Caco-2 (cell line): Measurements from ENCODE around the gene TRPT1. TPM values are rescaled to one million over a fixed set of nuclear protein-coding genes. Genes with fewer than 3 reads are reported as not detected.

Experiments
- BruUV-seq: library from RNA; stranded (reverse); fragments of 400-500 nt; replicated peaks from 2 replicates; lab custom pipeline; 2021; lab: Mats Ljungman, UMichigan
- CTCF ChIA-PET: fragments of 300-600 bp; sonication (Branson Sonifier 250); formaldehyde crosslinking; loops from one replicate; lab custom pipeline; 2022; ENCODE audit warnings: antibody characterized with exemption; lab: Charles Lee
- POLR2A ChIA-PET: fragments of 300-600 bp; sonication (Branson Sonifier 250); formaldehyde crosslinking; loops from one replicate; lab custom pipeline; 2022; ENCODE audit warnings: antibody characterized with exemption; lab: Charles Lee
- DNase-seq, 2 experiments: peaks; one replicate each; pipeline versions ENCODE4 v3.0.0 to v3.0.0-alpha.2; 2020 to 2022
- H3K27me3 ChIP-seq: replicated peaks from 2 replicates; pipeline ENCODE4 v1.6.0; 2011; ENCODE audit warnings: low read length; ENCODE audit not compliant: control insufficient read depth, insufficient read depth
- H3K36me3 ChIP-seq: 2 replicates; pipeline ENCODE4 v1.5.1; 2011; ENCODE audit warnings: low read length; ENCODE audit not compliant: control insufficient read depth, insufficient read depth
- H3K4me1 ChIP-seq: fragments of 250-450 bp; sonication (Bioruptor Pico); 2 replicates; pipeline ENCODE4 v1.5.1; 2020; ENCODE audit warnings: mild to moderate bottlenecking
- H3K4me3 ChIP-seq: 2 replicates; pipeline ENCODE4 v1.5.1; 2011; ENCODE audit warnings: low read depth, mild to moderate bottlenecking, control low read depth, low read length
- H3K9me3 ChIP-seq: fragments of 250-450 bp; sonication (Bioruptor Pico); 2 replicates; pipeline ENCODE4 v1.5.1; 2020; ENCODE audit warnings: mild to moderate bottlenecking, moderate library complexity
- H3K27ac Mint-ChIP-seq: one replicate; pipeline ENCODE4 v1.8.0; 2022; ENCODE audit warnings: mixed read lengths; ENCODE audit not compliant: unreplicated experiment
- H3K27me3 Mint-ChIP-seq: one replicate; pipeline ENCODE4 v1.8.0; 2022; ENCODE audit warnings: mixed read lengths; ENCODE audit not compliant: insufficient read depth, unreplicated experiment
- H3K36me3 Mint-ChIP-seq: one replicate; pipeline ENCODE4 v1.8.0; 2022; ENCODE audit warnings: mild to moderate bottlenecking, mixed read lengths; ENCODE audit not compliant: insufficient read depth, unreplicated experiment
- H3K4me1 Mint-ChIP-seq: one replicate; pipeline ENCODE4 v1.8.0; 2022; ENCODE audit warnings: low read depth, mixed read lengths; ENCODE audit not compliant: unreplicated experiment
- H3K4me3 Mint-ChIP-seq: one replicate; pipeline ENCODE4 v1.8.0; 2022; ENCODE audit warnings: mild to moderate bottlenecking, moderate library complexity, mixed read lengths; ENCODE audit not compliant: unreplicated experiment
- H3K9me3 Mint-ChIP-seq: one replicate; pipeline ENCODE4 v1.8.0; 2022; ENCODE audit warnings: mixed read lengths; ENCODE audit not compliant: unreplicated experiment
- intact Hi-C: fragments of 100-400 bp; cut with micrococcal nuclease; formaldehyde crosslinking; loops from one replicate; pipeline ENCODE4 v1.10.0; 2022; ENCODE audit not compliant: unreplicated experiment
- total RNA-seq: library from RNA; stranded (reverse); gene quantifications from 2 replicates; pipeline ENCODE4 v1.2.3, GENCODE V29; 2022
- TF ChIP-seq, protein P1 (sequence below), 2 experiments: fragments of 200-600 bp in 1 of 2; IDR thresholded peaks; 1 replicate in 1 of 2; 2 replicates in 1 of 2; pipeline versions ENCODE4 v1.5.1 to v1.8.0; 2011 to 2022; ENCODE audit warnings: antibody characterized with exemption in 1 of 2, control low read depth in 1 of 2, inconsistent platforms in 1 of 2, low read depth in 1 of 2, low read length in 1 of 2, mild to moderate bottlenecking in 1 of 2, moderate library complexity in 1 of 2; ENCODE audit not compliant: insufficient read depth in 1 of 2, severe bottlenecking in 1 of 2, unreplicated experiment in 1 of 2

The TRPT1 gene
- total RNA-seq, 1 experiment from 2014 or later, result 32.1 TPM

DNA sequence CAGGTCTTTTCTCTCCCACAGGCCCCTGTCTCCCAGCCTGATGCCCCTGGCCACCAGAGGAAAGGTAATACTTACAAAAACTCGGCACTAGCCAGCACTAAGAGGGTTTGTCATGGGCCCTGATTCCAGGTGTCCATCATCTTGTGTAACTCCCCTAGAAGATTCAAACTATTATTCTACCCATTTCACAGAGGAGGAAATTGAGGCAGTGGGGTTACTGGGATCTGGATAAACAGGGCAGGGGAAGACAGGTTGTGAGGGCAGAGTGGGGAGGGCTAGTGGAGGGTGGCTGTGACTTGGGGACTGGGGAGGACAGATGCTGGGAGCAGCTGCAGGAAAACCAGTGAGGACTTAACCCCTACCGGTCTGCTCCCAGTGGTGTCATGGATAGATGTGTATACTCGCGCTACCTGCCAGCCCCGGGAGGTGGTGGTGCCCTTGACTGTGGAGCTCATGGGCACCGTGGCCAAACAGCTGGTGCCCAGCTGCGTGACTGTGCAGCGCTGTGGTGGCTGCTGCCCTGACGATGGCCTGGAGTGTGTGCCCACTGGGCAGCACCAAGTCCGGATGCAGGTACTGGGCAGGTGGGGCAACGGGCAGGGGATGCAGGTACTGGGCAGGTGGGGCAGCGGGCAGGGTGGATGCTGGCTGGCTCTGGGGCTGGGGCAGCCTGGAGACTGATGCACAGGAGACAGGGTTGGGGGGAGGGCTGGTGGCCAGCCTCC is 9.6 kb upstream of the TRPT1 start:
- H3K27me3 ChIP-seq, result no peaks in the 10 kb centered on the region
- peaks cover 25% of the 10 kb centered on the region for H3K4me1 ChIP-seq
- Mint-ChIP-seq H3K27me3 (no peaks in the 10 kb centered on the region), H3K27ac (peak overlapping the region; percentile 27), H3K36me3 (peaks cover 31% of the 10 kb centered on the region), H3K4me3 (peak overlapping the region; percentile 78), H3K4me1 (peaks cover 8% of the 10 kb centered on the region), H3K9me3 (no peaks in the 10 kb centered on the region)
- POLR2A ChIA-PET, result no interaction called here
- TF ChIP-seq, protein P1, sequence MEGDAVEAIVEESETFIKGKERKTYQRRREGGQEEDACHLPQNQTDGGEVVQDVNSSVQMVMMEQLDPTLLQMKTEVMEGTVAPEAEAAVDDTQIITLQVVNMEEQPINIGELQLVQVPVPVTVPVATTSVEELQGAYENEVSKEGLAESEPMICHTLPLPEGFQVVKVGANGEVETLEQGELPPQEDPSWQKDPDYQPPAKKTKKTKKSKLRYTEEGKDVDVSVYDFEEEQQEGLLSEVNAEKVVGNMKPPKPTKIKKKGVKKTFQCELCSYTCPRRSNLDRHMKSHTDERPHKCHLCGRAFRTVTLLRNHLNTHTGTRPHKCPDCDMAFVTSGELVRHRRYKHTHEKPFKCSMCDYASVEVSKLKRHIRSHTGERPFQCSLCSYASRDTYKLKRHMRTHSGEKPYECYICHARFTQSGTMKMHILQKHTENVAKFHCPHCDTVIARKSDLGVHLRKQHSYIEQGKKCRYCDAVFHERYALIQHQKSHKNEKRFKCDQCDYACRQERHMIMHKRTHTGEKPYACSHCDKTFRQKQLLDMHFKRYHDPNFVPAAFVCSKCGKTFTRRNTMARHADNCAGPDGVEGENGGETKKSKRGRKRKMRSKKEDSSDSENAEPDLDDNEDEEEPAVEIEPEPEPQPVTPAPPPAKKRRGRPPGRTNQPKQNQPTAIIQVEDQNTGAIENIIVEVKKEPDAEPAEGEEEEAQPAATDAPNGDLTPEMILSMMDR (IDR thresholded peaks at IDR 0.05; ENCODE audit: insufficient read depth in 1 of 2, low read depth in 1 of 2, low read length in 1 of 2, severe bottlenecking in 1 of 2, unreplicated experiment in 1 of 2), result no peak
- intact Hi-C loops, result no loop called here
- peak overlapping the region; percentile 77 for H3K4me3 ChIP-seq
- peaks cover 2% of the 10 kb centered on the region for H3K36me3 ChIP-seq
- TSS peak; percentile 9 for BruUV-seq
- H3K9me3 ChIP-seq, result no peaks in the 10 kb centered on the region
- DNase-seq, result no peak
- CTCF ChIA-PET, result no interaction called here

DNA sequence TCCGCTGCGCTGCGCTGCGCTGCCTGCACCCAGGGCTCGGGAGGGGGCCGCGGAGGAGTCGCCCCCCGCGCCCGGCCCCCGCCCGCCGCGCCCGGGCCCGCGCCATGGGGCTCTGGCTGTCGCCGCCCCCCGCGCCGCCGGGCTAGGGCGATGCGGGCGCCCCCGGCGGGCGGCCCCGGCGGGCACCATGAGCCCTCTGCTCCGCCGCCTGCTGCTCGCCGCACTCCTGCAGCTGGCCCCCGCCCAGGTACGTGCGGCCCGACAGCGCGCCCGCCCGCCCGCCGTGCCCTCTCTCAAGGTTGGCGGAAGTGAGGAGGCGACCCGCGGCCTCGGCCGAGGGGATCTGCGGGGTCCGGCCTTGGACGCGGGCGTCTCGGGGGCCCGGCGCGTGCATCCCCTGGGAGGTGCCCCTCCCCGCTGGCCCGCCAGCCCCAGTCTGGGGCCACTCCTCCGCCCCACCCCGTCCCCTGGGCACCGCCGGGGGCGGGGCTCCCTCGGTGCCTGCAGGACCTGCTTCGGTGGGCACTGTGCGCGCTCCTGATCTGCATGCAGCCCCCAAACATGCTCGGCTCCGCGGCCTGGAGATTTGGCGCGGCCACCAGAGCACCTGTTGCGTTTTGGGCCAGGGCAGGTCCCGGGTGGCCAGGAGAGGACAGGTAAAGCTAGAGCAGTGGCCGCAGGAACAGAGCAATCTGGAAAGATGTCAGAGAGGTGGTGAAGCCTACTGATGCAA is 8.8 kb upstream of the TRPT1 start:
- Mint-ChIP-seq H3K4me3 (peak overlapping the region; percentile 78), H3K36me3 (peaks cover 31% of the 10 kb centered on the region), H3K27ac (peak overlapping the region; percentile 27), H3K4me1 (peaks cover under 1% of the 10 kb centered on the region), H3K9me3 (no peaks in the 10 kb centered on the region), H3K27me3 (no peaks in the 10 kb centered on the region)
- CTCF ChIA-PET, result no interaction called here
- BruUV-seq, result no TSS peak
- Histone ChIP-seq H3K27me3 (no peaks in the 10 kb centered on the region), H3K9me3 (no peaks in the 10 kb centered on the region), H3K4me3 (peak overlapping the region; percentile 77), H3K4me1 (peaks cover 21% of the 10 kb centered on the region), H3K36me3 (peaks cover 2% of the 10 kb centered on the region)
- TF ChIP-seq, protein P1 (IDR thresholded peaks at IDR 0.05; ENCODE audit: insufficient read depth in 1 of 2, low read depth in 1 of 2, low read length in 1 of 2, severe bottlenecking in 1 of 2, unreplicated experiment in 1 of 2), result no peak
- peak in 1 of 2 experiments; percentile 66 for DNase-seq
- POLR2A ChIA-PET, result no interaction called here
- intact Hi-C loops, result loop anchor here (1.0 kb wide), 1 partner anchor 31 kb away; no protein-coding TSS in a partner anchor

DNA sequence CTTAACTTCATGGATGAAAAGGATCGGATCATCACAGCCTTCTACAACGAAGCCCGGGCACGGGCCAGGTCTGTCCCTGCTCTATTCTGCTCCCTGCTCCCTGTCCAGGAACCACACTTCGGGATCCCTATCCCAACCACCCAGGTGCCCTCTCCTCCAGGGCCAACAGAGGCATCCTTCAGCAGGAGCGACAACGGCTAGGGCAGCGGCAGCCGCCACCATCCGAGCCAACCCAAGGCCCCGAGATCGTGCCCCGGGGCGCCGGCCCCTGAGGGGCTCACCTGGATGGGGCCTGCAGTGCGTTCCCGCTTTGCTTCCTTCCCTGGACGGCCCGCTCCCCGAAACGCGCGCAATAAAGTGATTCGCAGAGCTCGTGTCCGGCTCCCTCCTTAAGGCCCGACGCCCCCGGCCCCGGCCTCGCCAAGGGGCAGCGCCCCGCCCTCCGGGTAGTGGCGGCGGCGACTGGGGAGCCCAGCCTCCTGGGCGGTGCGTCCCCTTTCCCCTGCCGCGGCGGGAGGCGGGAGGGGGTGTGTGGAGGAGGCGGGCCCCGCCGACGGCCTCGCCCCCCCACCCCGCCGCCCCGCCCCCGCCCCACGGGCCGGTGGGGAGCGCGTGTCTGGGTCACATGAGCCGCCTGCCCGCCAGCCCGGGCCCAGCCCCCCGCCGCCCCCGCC is 8.1 kb upstream of the TRPT1 start, which contains the start of gene VEGFB:
VEGFB (plus strand) TSS at position 672 of the 674 bp plus-strand sequence. CDS start 250 bp downstream, outside the sequence.
- no peaks in the 10 kb centered on the region for H3K27me3 ChIP-seq
- TF ChIP-seq, protein P1 (IDR thresholded peaks at IDR 0.05; ENCODE audit: insufficient read depth in 1 of 2, low read depth in 1 of 2, low read length in 1 of 2, severe bottlenecking in 1 of 2, unreplicated experiment in 1 of 2), result no peak
- Mint-ChIP-seq H3K36me3 (peaks cover 30% of the 10 kb centered on the region), H3K9me3 (no peaks in the 10 kb centered on the region), H3K4me1 (no peaks in the 10 kb centered on the region), H3K27me3 (no peaks in the 10 kb centered on the region), H3K27ac (peak within 1 kb of the TSS; percentile 48), H3K4me3 (peak within 1 kb of the TSS; percentile 79)
- H3K4me3 ChIP-seq, result peak within 1 kb of the TSS; percentile 77
- BruUV-seq, result TSS peak; percentile 30
- intact Hi-C loops, result loop anchor here (1.0 kb wide), 1 partner anchor 30 kb away; no protein-coding TSS in a partner anchor
- DNase-seq, result peak; percentile 77 to 84
- peaks cover 24% of the 10 kb centered on the region for H3K4me1 ChIP-seq
- CTCF ChIA-PET, result interaction anchor here (1.0 kb wide), 1 partner anchor 11 kb away, joined by 4 read pairs; no protein-coding TSS in a partner anchor
- H3K9me3 ChIP-seq, result no peaks in the 10 kb centered on the region
- POLR2A ChIA-PET, result no interaction called here
- peaks cover 2% of the 10 kb centered on the region for H3K36me3 ChIP-seq
